Measurements from ENCODE around the gene SP1. TPM values are rescaled to one million over a fixed set of nuclear protein-coding genes. Genes with fewer than 3 reads are reported as not detected.

Gene SP1
- total RNA-seq, 1 experiment from 2014 or later = 87.2 TPM

DNA sequence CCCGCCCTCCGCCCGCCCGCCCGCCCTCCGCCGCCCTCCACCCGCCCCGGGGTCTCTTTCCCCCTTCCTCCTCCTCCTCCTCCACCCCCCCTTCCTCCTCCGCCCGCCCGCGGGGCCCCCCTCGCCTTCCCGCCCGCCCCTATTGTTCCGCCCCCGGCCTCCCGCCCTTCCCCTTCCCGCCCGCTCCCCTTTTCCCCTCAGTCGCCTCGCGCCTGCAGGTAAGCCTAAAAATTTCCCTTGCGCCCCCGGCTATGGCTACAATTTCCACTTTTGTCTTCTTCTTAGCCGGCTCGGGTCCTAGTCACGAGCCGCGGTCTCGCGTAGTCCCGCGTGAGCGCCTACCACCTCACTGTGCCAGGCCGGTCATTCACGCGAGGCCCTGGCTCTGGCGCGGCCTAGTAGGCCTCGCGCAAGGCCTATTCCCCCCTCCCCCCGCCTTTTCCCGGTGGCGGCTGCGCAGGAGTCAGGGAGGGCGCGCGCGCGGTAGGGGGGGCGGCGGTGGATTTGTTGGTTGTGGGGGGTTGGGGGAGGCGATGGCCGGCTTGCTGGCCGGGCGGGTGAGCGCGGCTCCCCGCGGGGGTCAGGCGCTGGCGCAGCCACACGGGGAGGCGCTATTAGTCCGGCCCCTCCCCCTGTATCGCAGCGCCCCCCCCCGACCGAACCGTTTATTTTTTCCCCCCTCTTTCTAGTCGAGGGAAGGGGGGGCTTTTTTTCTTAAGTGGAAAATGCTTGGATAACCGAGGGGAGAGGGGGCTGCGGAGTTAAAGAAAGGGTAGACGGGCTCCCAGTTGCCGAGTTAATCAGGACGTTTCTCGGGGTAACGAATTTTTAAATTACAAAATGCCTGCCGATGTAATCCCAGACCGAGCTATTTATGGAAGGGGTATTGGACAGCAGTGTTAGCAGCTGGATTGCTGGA lies 72.4 kb downstream of the SP1 start (continued):
- TF ChIP-seq, protein P1, sequence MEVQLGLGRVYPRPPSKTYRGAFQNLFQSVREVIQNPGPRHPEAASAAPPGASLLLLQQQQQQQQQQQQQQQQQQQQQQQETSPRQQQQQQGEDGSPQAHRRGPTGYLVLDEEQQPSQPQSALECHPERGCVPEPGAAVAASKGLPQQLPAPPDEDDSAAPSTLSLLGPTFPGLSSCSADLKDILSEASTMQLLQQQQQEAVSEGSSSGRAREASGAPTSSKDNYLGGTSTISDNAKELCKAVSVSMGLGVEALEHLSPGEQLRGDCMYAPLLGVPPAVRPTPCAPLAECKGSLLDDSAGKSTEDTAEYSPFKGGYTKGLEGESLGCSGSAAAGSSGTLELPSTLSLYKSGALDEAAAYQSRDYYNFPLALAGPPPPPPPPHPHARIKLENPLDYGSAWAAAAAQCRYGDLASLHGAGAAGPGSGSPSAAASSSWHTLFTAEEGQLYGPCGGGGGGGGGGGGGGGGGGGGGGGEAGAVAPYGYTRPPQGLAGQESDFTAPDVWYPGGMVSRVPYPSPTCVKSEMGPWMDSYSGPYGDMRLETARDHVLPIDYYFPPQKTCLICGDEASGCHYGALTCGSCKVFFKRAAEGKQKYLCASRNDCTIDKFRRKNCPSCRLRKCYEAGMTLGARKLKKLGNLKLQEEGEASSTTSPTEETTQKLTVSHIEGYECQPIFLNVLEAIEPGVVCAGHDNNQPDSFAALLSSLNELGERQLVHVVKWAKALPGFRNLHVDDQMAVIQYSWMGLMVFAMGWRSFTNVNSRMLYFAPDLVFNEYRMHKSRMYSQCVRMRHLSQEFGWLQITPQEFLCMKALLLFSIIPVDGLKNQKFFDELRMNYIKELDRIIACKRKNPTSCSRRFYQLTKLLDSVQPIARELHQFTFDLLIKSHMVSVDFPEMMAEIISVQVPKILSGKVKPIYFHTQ (CRISPR knock-in tag; IDR thresholded peaks at IDR 0.05) = peak; percentile 70; the same call in 1 of the 2 replicates
- TF ChIP-seq ZNF121 (CRISPR knock-in tag; IDR thresholded peaks at IDR 0.05) (no peak), HMGXB4 (CRISPR knock-in tag; IDR thresholded peaks at IDR 0.05) (peak; percentile 44), ETV6 (CRISPR knock-in tag; IDR thresholded peaks at IDR 0.05) (peak; percentile 79), MLX (CRISPR knock-in tag; IDR thresholded peaks at IDR 0.05) (no peak), NFYB (CRISPR knock-in tag; conservative IDR thresholded peaks at IDR 0.05; ENCODE audit: low read depth) (no peak), ZNF232 (CRISPR knock-in tag; IDR thresholded peaks at IDR 0.05) (no peak), ESRRA (CRISPR knock-in tag; IDR thresholded peaks at IDR 0.05; ENCODE audit: borderline replicate concordance) (no peak), JUN (CRISPR knock-in tag; IDR thresholded peaks at IDR 0.05) (peak; percentile 90), ARID4B (CRISPR knock-in tag; IDR thresholded peaks at IDR 0.05; ENCODE audit: borderline replicate concordance) (peak; percentile 83; the same call in 1 of the 2 replicates), GABPB1 (CRISPR knock-in tag; IDR thresholded peaks at IDR 0.05) (peak; percentile 68), OVOL2 (CRISPR knock-in tag; IDR thresholded peaks at IDR 0.05; ENCODE audit: borderline replicate concordance) (no peak), SP1 (CRISPR knock-in tag; conservative IDR thresholded peaks at IDR 0.05) (peak; percentile 52; the same call in 1 of the 2 replicates), E2F4 (CRISPR knock-in tag; IDR thresholded peaks at IDR 0.05; ENCODE audit: borderline replicate concordance, low read depth) (peak; percentile 19; the same call in 1 of the 2 replicates), SMAD4 (CRISPR knock-in tag; IDR thresholded peaks at IDR 0.05) (0 out of 2 replicates have a peak, but pooled peaks have one; percentile 23), FOXP1 (CRISPR knock-in tag; IDR thresholded peaks at IDR 0.05; ENCODE audit: borderline replicate concordance) (peak; percentile 60; the same call in 1 of the 2 replicates)
- TF ChIP-seq, protein P2, sequence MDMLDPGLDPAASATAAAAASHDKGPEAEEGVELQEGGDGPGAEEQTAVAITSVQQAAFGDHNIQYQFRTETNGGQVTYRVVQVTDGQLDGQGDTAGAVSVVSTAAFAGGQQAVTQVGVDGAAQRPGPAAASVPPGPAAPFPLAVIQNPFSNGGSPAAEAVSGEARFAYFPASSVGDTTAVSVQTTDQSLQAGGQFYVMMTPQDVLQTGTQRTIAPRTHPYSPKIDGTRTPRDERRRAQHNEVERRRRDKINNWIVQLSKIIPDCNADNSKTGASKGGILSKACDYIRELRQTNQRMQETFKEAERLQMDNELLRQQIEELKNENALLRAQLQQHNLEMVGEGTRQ (CRISPR knock-in tag; IDR thresholded peaks at IDR 0.05) = no peak
- TF ChIP-seq, protein P3, sequence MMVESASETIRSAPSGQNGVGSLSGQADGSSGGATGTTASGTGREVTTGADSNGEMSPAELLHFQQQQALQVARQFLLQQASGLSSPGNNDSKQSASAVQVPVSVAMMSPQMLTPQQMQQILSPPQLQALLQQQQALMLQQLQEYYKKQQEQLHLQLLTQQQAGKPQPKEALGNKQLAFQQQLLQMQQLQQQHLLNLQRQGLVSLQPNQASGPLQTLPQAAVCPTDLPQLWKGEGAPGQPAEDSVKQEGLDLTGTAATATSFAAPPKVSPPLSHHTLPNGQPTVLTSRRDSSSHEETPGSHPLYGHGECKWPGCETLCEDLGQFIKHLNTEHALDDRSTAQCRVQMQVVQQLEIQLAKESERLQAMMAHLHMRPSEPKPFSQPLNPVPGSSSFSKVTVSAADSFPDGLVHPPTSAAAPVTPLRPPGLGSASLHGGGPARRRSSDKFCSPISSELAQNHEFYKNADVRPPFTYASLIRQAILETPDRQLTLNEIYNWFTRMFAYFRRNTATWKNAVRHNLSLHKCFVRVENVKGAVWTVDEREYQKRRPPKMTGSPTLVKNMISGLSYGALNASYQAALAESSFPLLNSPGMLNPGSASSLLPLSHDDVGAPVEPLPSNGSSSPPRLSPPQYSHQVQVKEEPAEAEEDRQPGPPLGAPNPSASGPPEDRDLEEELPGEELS (CRISPR knock-in tag; IDR thresholded peaks at IDR 0.05) = peak; percentile 89
- TF ChIP-seq, protein P4, sequence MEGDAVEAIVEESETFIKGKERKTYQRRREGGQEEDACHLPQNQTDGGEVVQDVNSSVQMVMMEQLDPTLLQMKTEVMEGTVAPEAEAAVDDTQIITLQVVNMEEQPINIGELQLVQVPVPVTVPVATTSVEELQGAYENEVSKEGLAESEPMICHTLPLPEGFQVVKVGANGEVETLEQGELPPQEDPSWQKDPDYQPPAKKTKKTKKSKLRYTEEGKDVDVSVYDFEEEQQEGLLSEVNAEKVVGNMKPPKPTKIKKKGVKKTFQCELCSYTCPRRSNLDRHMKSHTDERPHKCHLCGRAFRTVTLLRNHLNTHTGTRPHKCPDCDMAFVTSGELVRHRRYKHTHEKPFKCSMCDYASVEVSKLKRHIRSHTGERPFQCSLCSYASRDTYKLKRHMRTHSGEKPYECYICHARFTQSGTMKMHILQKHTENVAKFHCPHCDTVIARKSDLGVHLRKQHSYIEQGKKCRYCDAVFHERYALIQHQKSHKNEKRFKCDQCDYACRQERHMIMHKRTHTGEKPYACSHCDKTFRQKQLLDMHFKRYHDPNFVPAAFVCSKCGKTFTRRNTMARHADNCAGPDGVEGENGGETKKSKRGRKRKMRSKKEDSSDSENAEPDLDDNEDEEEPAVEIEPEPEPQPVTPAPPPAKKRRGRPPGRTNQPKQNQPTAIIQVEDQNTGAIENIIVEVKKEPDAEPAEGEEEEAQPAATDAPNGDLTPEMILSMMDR (IDR thresholded peaks at IDR 0.05) = no peak; the same call in 1 of the 2 replicates
- TF ChIP-seq, protein P5, sequence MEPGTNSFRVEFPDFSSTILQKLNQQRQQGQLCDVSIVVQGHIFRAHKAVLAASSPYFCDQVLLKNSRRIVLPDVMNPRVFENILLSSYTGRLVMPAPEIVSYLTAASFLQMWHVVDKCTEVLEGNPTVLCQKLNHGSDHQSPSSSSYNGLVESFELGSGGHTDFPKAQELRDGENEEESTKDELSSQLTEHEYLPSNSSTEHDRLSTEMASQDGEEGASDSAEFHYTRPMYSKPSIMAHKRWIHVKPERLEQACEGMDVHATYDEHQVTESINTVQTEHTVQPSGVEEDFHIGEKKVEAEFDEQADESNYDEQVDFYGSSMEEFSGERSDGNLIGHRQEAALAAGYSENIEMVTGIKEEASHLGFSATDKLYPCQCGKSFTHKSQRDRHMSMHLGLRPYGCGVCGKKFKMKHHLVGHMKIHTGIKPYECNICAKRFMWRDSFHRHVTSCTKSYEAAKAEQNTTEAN (CRISPR knock-in tag; IDR thresholded peaks at IDR 0.05) = no peak
